NCI-H460 (cell line): ENCODE data around the gene VMP1. TPM values are rescaled to one million over a fixed set of nuclear protein-coding genes. Genes with fewer than 3 reads are reported as not detected.

ENCODE experiments used
- DNase-seq: peaks from one replicate; pipeline ENCODE4 v3.0.0-alpha.2; 2016; ENCODE audit warnings: low read depth; ENCODE audit errors: extremely low read depth
- polyA plus RNA-seq: library from polyadenylated mRNA; depleted of rRNA; stranded (reverse); fragments of >200 nt; gene quantifications from 2 replicates; pipeline ENCODE4 v1.2.3, GENCODE V29; 2014; cell fraction: nucleus; rRNA removed
- total RNA-seq: library from RNA; depleted of rRNA; stranded (reverse); fragments of >200 nt; shearing (Covaris generic); gene quantifications from 2 replicates; pipeline ENCODE4 v1.2.3, GENCODE V29; 2014; rRNA removed

Gene VMP1
- total RNA-seq = 118 and 133 TPM in 2 replicates
- polyA plus RNA-seq = 256 and 258 TPM in 2 replicates

- peak; percentile 100 for DNase-seq
Observed at GRCh38 chr17:59707149-59707970, at the start of gene VMP1, which contains the start of gene PTRH2. VMP1 (plus strand) TSS chr17:59707654; CDS start chr17:59731447, 23,793 bp downstream. PTRH2 (minus strand) TSS chr17:59707430; CDS start chr17:59697978, 9,452 bp downstream.

- DNase-seq = no peak
Observed at GRCh38 chr17:59666235-59666634, 41.2 kb upstream of the VMP1 start.

GRCh38 chr17:59668816-59669215 lies 38.6 kb upstream of the VMP1 start:
- no peak for DNase-seq

GRCh38 chr17:59669411-59669810 lies 38.0 kb upstream of the VMP1 start:
- no peak for DNase-seq

GRCh38 chr17:59669944-59670343 lies 37.5 kb upstream of the VMP1 start:
- no peak for DNase-seq

GRCh38 chr17:59671386-59671785 lies 36.1 kb upstream of the VMP1 start:
- no peak for DNase-seq

GRCh38 chr17:59675231-59675630 lies 32.2 kb upstream of the VMP1 start:
- DNase-seq = no peak

GRCh38 chr17:59676716-59677115 lies 30.7 kb upstream of the VMP1 start:
- DNase-seq = no peak

GRCh38 chr17:59678918-59679317 lies 28.5 kb upstream of the VMP1 start:
- no peak for DNase-seq

GRCh38 chr17:59680314-59680713 lies 27.1 kb upstream of the VMP1 start:
- DNase-seq = no peak

- DNase-seq = no peak
Observed at GRCh38 chr17:59683283-59683682, 24.2 kb upstream of the VMP1 start.

- DNase-seq = no peak
Observed at GRCh38 chr17:59684967-59685366, 22.5 kb upstream of the VMP1 start.

- DNase-seq = no peak
Observed at GRCh38 chr17:59688008-59688407, 19.4 kb upstream of the VMP1 start.

- DNase-seq = no peak
Observed at GRCh38 chr17:59688496-59688895, 19.0 kb upstream of the VMP1 start.

- no peak for DNase-seq
Observed at GRCh38 chr17:59693582-59693981, 13.9 kb upstream of the VMP1 start.

GRCh38 chr17:59694344-59694743 lies 13.1 kb upstream of the VMP1 start:
- no peak for DNase-seq

GRCh38 chr17:59695945-59696681 lies 11.3 kb upstream of the VMP1 start:
- DNase-seq = peak; percentile 91

GRCh38 chr17:59696682-59697277 lies 10.7 kb upstream of the VMP1 start:
- no peak for DNase-seq

- DNase-seq = no peak
Observed at GRCh38 chr17:59698143-59698542, 9.3 kb upstream of the VMP1 start.

- no peak for DNase-seq
Observed at GRCh38 chr17:59699218-59699617, 8.2 kb upstream of the VMP1 start.

- no peak for DNase-seq
Observed at GRCh38 chr17:59699786-59700185, 7.7 kb upstream of the VMP1 start.
